A172 (cell line): ENCODE measurements around the gene CLTCL1. TPM values are rescaled to one million over a fixed set of nuclear protein-coding genes. Genes with fewer than 3 reads are reported as not detected.
A peak's percentile ranks its signal among the peaks of the same experiment; 100 is the strongest.
"Not testable (repeated sequence)": the region's sequence is repeated elsewhere in the genome, so short reads cannot be mapped to it uniquely, and the experiment has no call there.

Experiments used
- DNase-seq: peaks from one replicate; pipeline ENCODE4 v3.0.0-alpha.2; 2015; ENCODE audit warnings: low spot score
- total RNA-seq: library from RNA; depleted of rRNA; stranded (reverse); fragments of >200 nt; shearing (Covaris generic); gene quantifications from 2 replicates; pipeline ENCODE4 v1.2.3, GENCODE V29; 2014

Gene CLTCL1
- total RNA-seq, 1 experiment from 2014 or later: 3.4 TPM

DNA sequence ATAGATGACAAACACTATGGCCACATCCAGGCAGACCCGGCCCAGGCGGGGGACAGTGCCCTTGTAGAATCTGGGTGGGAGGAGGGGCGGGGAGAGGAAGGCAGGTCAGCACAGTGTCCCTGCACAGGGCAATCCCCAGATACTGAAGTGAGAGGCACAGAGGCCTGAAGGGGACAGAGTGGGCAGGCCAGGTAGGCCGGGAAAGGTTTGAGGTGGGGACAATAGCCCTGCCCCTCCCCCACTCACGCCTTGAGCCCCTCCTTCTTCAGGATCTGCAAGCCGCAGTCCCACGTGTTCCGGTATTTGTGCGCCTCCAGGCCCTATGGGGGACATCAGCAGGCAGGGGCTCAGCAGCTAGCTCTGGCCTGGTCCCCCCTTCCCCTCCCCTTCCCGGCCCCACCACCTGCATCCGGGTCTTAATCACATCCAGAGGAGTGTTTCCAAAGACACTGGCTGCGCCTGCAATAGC lies 115.3 kb downstream of the CLTCL1 start:
- DNase-seq: no peak

DNA sequence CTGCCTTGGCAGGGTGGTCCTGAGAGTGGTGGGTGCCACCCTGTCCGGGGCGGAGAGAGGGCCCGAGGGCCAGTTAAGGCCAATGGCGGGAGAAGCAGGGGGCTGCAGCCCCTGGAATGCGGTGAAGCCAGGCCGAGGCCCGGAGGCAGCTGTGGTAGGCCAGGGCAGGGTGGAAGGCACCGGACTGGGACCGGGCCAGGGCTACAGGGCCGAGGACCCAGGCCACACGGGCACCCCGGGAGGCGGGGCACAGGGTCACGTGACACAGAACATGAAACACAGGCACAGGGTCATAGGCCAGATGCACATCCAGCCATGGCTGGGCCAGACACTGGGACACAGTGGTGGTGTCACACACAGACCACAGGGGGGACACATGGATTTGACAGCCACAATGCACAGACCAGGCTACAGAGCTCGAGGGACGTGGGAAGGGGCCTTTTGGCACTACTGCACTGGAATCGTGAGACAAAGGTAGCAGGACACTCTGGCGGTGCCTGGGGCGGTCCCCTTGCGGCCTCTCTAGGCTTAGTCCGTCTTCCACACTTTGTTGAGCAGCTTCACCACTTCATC lies 115.8 kb downstream of the CLTCL1 start:
- DNase-seq: no peak

GRCh38 chr22:19175026-19175601 lies 116.4 kb downstream of the CLTCL1 start:
- no peak for DNase-seq

GRCh38 chr22:19174106-19175025 lies 117.2 kb downstream of the CLTCL1 start:
- DNase-seq: peak; percentile 55

DNA sequence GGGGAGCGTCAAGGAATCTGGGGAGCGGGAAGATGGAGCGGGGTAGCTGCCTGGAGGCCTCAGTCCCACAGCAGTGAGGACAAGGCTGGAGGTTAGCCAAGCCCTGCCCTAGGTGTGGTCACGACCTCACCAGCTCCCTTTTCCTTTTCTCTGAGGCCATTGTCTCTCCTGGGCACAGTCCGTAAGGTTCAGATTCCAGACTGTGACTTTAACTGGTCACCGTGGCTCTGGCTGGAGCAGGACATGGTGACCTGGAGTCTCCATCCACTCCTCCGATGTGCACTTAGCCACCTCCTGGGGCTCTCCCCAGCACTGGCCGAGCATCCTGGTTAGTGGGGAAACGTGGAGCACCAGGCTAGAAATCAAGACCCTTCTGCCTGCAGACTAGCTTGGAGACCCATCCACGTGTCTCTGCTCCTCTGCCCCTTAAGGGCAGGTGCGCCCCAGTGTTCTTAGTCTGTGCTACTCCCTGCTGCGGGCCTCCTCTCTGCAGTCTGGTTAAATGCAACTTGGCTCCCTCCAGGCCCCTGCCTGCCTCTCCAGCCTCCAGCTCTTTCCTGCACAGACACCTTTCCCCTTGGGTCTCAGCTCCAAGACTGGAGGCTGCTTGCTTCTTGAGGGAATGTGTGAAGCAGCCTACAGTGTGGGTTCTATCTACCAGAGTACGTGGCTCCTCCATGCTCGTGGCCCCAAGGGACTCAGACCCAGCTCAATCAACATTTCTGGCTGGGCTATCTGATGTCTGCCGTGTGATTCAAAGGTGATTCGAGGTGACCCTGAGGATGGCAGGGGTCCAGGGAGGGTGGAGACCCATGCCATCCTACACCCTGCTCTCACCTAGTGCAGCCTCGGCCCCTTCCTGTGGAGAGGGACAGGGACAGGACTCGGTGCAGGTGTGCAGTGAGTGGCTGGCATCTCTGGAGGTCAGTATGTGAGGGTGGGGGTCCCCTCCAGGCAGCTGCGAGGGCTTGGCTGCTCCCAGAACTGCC lies 118.2 kb downstream of the CLTCL1 start:
- no peak for DNase-seq

- no peak for DNase-seq
Observed at GRCh38 chr22:19172213-19173046, 119.1 kb downstream of the CLTCL1 start.

DNA sequence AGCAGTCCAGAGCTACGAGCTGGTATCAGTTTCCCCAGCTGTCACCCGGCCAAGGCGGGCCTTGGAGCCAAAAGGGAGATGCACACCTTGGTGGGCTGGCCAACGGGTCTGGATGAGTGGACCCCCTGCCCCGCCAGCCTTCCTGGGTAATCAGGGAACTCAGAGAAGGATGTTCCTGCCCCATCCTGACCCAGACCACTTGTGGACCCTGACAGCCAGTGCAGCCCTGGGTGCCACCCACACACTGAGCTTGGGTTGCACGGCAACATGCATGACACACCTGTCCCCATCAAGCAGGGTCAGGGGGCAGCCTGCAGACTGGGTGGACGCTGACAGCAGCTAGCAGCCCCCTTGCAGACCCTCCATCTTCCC lies 121.6 kb downstream of the CLTCL1 start:
- DNase-seq: no peak

- DNase-seq: no peak
Observed at GRCh38 chr22:19169002-19169946, 122.2 kb downstream of the CLTCL1 start.

- DNase-seq: no peak
Observed at GRCh38 chr22:19168088-19168890, 123.2 kb downstream of the CLTCL1 start.

DNA sequence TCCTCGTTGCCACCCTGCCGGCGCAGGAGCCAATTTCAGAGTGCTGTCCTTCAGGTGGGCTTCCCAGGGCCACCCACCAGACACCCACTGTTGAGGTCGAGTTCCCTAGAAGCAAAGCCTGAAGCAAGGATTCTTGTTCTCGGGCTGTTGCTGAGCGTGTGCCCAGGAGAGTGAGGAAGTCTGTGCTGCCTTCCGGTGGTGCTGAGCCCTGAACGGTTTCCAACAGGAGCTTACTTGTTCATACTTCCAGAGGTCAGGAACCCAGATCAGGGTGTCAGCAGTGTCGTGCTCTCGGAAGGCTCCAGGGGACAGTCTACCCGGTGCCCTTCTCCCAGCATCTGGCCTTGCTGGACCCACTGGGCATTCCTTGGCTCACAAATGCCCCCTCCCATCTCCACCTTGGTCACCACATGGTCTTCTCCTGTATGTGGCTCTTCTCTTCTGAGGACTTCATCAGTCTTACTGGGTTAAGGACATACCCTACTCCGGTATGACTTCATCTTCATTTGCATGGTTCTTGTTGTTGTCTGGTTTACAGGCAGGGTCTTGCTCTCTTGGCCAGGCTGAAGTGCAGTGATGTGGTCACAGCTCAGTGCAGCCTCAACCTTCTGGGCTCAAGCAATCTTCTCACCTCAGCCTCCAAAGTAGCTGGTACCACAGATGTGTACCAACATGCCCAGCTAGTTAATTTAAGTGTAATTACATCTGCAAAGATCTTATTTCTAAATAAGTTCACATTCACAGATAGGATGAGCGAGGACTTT lies 124.2 kb downstream of the CLTCL1 start:
- DNase-seq: no peak

DNA sequence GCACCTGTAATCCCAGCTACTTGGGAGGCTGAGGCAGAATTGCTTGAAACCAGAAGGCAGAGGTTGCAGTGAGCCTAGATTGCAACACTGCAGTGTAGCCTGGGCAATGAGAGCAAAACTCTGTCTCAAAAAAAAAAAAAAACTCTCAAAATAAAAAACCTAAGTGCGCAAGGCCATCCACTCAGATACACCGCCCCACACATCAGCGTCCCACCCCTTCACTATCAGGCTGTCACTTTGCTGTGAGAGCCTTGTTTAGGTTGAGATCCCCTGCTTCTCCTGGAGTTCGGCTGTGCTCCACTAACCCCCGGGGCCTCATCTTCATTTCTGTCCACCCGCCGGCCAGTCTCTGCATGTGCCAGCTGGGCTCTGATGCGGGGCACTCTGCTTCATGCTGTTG lies 125.1 kb downstream of the CLTCL1 start:
- DNase-seq: no peak

GRCh38 chr22:19164425-19164824 lies 127.1 kb downstream of the CLTCL1 start:
- DNase-seq: no peak

DNA sequence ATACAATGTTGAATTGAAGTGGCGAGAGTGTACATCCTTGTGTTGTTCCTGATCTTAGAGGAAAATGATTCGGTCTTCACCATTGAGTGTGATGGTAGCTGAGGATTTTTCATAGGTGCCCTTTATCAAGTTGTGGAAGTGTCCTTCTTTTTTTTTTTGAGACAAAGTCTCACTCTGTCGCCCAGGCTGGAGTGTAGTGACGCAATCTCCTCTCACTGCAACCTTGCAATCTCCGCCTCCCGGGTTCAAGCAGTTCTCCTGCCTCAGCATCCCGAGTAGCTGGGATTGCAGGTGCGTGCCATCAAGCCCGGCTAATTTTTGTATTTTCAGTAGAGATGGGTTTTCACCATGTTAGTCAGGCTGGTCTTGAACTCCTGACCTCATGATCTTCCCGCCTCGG lies 132.9 kb downstream of the CLTCL1 start:
- DNase-seq: not testable (repeated sequence)

DNA sequence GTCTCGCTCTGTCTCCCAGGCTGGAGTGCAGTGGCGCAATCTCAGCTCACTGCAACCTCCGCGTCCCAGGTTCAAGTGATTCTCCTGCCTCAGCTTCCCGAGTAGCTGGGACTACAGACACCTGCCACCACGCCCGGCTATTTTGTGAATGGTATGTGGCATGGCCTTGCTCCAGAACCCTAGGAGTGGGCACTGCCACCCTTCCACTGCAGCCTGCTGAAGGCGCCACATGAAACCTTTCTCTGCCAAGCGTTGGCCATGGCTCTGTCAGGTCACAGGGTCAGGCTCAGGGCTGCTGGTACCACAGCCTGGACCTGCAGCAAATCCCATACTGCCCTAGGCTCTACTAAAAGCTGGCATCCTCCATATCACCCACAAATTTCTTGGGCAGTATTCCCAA lies 135.4 kb downstream of the CLTCL1 start:
- not testable (repeated sequence) for DNase-seq

DNA sequence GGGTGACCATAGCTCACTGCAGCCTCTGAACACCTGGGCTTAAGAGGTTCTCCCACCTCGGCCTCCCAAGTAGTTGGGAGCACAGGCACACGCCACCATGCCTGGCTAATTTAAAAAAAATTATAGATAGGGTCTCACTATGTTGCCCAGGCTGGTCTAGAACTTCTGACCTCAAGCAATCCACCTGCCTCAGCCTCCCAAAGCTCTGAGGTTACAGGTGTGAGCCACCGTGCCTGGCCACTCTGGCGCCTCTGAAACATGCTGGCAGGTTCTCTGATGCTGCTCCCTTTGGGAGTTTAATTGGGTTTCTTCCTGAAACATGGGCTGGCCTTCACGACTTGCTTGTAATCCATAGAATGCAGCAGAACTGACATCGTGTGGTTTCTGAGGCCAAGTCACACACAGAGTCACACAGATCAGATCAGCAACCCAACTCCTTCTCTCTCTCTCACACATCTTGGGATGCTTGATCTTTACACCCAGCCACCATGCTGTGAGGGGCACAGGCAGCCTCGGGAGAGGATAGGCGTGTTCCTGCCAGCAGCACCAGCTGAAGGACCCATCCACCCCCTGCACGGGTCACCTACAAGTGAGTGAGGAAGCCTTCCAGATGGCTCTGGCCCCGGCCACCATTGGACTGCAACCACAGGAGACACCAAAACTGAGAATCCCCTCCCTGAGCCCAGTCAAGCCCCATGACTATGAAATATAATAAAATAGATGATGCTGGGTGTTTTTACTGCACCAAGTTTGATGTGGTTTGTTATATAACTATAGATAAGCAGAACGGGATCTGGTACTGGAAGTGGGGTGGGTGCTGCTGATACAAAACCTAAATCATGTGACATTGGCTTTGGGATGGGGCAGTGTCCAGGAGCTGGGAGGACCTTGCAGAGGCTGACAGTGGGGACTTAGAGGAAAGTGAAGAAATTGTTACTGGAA lies 138.3 kb downstream of the CLTCL1 start:
- DNase-seq: no peak

DNA sequence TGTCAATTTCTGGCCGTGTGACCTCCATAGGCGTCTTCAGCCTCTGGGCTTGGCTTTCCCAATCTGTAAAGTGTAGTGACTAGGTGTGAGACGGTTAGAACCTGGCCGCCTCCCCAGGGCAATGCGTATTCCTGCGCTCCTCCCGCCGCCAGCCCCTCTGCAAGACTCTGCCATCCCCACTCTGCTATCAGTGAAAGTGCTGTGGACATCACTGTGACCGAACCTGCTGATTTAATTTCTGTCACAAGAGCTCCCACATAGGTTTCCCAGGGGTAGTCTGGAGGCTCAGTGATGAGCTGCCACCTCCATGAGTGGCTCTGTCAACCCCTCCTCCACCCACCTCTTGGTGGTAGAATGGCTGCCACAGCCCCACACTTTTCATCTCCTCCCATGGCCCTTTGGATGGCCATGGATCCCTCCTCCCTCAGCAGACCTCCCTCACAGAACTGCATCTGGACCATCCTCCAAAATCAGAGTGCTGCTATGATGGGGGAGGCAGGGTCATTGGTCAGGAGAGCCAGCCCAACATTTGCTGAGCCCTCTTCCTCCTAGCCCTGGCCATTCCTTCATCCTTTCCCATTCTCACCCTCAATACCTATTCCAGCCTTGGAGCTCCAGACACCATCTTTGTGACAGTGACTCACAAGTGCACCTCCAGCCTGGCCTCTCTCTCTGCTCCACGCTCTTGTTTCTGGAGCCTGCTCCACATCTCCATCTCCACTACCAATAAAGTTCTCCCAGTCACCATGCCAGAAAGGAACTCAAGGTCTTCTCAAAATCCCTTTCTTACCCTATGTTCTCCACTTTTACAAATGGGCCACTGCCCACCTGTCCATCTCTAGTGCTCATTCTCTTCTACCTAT lies 140.0 kb downstream of the CLTCL1 start:
- DNase-seq: no peak
